Stimulated activated CD4-positive, alpha-beta T cell treated with anti-CD3 and anti-CD28 coated beads, Interleukin-1b, Interleukin-23, amount 100 ng/mL, for 1 hour (primary cell): ENCODE data around the gene KRTAP1-3.
"Not testable (repeated sequence)": the region's sequence is repeated elsewhere in the genome, so short reads cannot be mapped to it uniquely, and the experiment has no call there.

Experiments
- DNase-seq, 2 donors: peaks; one replicate each; pipeline ENCODE4 v3.0.0-alpha.2; 2020; ENCODE audit warnings: low read depth in 2 of 2

The KRTAP1-3 gene

DNA sequence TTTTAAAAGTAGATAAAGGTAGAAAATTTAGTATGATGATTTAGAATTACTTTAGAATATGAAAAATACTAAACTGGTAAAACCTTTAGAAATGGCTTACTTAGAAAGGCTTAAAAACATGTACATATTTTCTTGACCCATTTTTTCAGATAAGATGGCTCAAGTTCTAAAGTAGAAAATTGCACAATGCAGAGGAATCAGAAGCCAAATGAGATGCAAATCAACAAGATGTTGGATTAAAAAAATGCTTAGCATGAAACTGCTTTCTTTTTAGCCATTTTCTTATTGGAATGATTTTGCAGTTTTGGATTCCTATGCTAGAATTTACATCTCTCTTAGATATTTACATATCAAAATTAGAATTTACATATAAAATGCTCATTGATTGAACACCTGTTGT, 24.2 kb downstream of the KRTAP1-3 start:
- DNase-seq = no peak

DNA sequence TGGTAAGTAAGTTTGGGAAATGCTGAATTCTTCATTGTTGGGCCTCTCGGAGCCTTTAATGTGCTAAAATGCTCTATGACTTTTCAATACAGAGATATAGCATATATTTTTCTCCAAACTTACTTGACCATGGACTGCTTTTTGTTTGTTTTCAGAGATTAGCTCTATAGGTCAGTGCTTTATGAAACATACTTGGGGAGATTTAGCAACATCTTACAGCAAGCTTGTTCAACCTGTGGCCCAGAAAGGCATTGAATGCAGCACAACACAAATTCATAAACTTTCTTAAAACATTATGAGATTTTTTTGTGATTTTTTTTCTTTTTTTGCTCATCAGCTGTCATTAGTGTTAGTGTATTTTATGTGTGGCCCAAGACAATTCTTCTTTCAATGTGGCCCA, 24.7 kb downstream of the KRTAP1-3 start:
- DNase-seq = no peak

- no peak for DNase-seq
Observed at GRCh38 chr17:41009301-41009760, 25.3 kb downstream of the KRTAP1-3 start.

DNA sequence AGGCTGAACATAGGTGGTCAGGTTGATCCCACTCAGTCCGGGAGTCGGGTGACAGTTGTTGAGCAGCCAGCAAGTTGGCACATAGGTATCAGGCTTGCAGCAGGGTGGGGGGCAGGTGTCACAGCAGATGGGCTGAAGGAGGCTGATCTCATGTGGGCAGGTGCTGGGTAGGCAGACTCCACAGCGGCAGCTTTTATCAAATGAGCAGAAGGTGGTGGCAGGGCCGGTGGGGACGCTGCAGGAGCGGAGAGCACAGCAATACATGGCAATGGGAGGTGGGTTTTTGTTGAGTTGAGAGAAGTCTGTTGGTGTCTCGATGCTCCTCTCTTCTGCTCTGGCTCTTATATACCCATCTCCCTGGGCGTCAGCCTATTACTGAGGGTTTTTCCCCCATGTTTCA, 25.9 kb downstream of the KRTAP1-3 start, which contains the start of gene KRTAP3-1:
KRTAP3-1 (minus strand) TSS at position 318 of the 400 bp plus-strand sequence; CDS start at position 264, 54 bp downstream.
- no peak for DNase-seq

GRCh38 chr17:41004397-41004796, 30.3 kb downstream of the KRTAP1-3 start:
- no peak for DNase-seq

DNA sequence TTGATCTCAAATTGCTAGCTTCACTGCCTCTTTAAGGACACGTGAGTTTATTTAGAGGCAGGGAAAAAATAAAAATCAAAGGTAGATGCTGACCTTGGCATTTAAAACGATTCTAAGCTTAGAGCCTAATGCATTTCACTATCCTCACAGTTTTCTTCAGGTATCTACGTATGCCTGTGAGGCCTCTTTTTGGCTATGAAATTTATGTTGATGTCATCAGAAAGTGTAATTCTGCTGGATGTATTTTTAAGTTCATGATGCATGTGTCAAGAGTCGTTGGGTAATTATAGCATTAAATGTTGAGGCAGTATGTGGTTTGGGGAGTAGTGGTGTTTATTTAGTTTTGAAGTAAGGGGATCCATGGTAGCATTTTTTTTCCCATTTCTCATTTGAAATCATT, 30.7 kb downstream of the KRTAP1-3 start:
- DNase-seq = no peak

DNA sequence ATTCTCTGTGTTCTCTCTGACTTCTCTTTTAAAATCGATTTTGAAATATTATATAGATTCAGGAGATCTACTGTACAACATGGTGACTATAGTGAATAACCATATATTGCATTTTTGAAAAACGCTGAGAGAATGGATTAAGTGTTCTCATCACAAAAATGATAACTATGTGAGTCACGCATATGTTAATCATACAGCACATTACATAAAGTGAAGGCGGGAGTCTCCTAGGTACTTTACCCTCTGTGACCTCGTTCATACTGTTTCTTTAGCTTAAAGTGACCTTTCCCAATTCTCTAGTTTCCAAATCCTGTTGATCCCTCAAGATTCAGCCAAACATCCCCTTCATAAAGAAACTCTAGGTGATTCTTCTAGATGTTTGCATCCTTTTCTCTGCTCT, 31.9 kb downstream of the KRTAP1-3 start:
- no peak for DNase-seq

DNA sequence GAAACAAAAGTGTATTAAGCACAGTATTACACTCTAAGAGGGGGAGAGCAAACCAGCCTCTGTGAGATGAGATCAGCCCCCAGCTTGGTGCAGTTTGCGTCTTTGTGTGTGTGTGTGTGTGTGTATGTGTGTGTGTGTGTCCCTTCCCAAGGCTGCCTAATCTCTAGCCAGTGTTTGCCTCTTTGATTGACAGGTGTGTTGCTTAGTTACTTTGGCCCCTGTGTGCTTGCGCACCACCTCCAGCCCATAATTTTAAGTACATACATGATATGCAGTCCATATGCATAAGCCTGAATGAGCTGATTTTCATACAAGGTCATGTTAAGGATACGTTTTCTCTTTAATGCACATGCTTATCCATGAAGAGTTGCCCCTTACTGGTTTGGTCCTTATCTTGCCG, 32.9 kb downstream of the KRTAP1-3 start:
- DNase-seq = no peak

- DNase-seq = not testable (repeated sequence)
Observed at GRCh38 chr17:40999563-40999962, 35.1 kb downstream of the KRTAP1-3 start, which contains the start of gene KRTAP3-2. TSS of gene KRTAP3-2 (minus strand) at chr17:40999906. CDS start at chr17:40999853, 53 bp downstream.

DNA sequence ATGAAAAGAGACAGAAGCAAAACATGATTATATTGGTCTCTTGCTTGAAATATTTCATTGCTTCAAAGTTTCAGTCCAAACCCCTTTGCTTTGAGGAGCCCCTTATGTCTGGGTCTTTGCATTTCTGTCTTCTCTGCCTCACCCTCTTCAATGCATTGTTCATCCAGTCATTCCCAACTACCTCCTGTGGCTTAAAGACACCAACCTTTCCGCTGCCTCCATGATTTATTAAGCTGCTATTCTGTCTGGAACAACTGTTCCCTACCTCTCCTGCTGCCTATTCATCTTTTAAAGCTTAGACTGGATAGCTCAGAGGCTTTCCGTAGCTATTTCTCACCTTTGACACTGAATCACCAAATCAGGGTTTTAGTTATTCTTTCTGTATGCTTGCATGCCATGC, 37.3 kb downstream of the KRTAP1-3 start:
- no peak for DNase-seq

GRCh38 chr17:40996829-40997228, 37.8 kb downstream of the KRTAP1-3 start:
- DNase-seq = no peak

GRCh38 chr17:40995116-40995515, 39.6 kb downstream of the KRTAP1-3 start:
- no peak for DNase-seq

DNA sequence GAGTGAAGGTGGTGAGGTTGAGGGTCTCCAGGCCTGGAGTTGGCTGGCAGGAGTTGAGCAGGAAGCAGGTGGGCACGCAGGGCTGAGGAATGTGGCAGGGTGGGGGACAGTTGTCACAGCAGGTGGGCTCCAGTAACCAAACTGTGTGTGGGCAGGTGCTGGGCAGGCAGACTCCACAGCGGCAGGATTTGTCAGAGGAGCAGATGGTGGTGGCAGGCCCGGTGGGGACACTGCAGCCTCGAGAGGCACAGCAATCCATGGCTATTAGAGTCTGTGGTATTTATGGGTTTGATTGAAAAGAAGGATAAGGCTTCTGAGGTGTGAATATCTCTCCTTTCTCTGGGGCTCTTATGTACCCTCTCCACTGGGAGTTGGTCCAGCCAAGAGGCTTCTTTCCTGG, 40.8 kb downstream of the KRTAP1-3 start, which contains the start of gene KRTAP3-3:
KRTAP3-3 (minus strand) TSS at position 326 of the 400 bp plus-strand sequence; CDS start at position 259, 67 bp downstream.
- no peak for DNase-seq

GRCh38 chr17:40993084-40993483, 41.6 kb downstream of the KRTAP1-3 start:
- no peak for DNase-seq

- DNase-seq = no peak
Observed at GRCh38 chr17:40992666-40993065, 42.0 kb downstream of the KRTAP1-3 start.

DNA sequence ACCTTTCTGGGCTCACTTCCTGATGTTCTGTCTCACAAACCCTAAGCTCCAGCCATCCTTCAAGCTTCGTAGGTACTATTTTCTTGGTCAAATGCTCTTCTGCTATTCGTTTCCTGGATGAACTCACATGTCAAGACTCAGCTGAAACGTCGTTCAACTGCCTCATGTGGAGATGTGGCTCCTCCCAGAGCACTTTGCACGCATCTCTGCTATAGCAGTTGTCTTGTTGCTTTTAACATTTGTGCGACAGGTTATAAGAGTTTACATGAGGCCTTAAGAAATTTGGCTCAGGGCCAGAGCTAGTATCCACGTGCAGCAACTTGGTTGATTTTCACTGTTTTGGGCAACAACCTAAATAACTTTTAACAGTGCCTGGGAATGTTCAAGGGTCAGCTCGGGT, 47.8 kb downstream of the KRTAP1-3 start:
- DNase-seq = no peak

DNA sequence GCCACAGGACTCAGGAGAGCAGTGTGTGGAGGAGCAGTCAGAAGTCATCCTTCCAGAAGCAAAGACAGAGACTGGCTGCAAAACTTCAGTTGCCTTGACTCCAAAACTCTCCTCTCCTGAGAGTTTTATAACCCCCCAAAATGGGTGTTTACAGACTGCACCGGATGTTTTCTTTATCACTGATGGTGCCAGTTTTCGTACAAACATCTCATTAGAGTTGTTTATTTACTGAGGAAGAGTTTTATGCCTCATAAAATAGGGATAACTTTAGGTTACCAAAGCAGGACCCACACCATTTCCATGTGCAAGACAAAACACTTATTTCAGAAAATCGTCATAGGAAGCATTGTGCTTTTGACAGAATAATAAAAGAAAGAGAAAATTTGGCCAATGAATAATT, 50.4 kb downstream of the KRTAP1-3 start, which contains the start of gene KRT40:
KRT40 (minus strand) TSS at position 101 of the 400 bp plus-strand sequence; CDS start at position 48, 53 bp downstream.
- no peak for DNase-seq
